ENCODE measurements around the gene MSLN. TPM values are rescaled to one million over a fixed set of nuclear protein-coding genes. Genes with fewer than 3 reads are reported as not detected.

The MSLN gene
- total and polyA plus RNA-seq, 9 of the 15 experiments (the other 6 are each of a cell fraction or from before 2014, with no cell fraction given) = not detected

DNA sequence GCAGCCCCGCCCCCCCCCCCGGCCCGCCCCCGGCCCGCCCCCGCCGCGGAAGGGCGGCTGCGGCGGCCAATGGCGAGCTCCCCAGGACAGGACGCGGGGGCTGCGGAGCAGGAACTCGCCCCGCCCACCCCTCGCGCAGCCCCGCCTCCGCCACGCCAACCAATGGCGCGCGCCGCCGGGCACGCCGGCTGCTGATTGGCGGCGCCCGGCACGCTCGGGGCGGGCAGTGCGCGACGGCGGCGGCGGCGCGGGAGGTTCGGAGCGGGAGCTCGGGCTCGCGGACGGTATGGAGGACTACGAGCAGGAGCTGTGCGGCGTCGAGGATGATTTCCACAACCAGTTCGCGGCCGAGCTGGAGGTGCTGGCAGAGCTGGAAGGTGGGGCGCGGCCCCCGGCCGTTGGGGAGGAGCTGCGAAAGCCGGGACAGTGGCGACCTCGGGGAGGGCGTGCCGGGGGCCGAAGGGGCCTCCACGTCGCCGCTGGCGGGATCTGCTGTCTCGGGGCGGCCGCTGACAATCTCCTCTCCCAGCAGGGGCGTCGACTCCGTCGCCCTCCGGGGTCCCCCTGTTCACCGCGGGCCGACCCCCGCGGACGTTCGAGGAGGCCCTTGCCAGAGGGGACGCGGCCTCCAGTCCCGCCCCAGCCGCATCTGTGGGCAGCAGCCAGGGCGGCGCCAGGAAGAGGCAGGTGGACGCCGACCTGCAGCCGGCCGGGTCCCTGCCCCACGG lies 28.0 kb downstream of the MSLN start, which contains the start of gene CHTF18 (continued):
- TF ChIP-seq, protein P1, sequence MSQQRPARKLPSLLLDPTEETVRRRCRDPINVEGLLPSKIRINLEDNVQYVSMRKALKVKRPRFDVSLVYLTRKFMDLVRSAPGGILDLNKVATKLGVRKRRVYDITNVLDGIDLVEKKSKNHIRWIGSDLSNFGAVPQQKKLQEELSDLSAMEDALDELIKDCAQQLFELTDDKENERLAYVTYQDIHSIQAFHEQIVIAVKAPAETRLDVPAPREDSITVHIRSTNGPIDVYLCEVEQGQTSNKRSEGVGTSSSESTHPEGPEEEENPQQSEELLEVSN (IDR thresholded peaks at IDR 0.05; ENCODE audit: borderline replicate concordance in 1 of 2, extremely low read depth in 1 of 2, insufficient read depth in 1 of 2, insufficient read length in 1 of 2, low read depth in 1 of 2, low read length in 1 of 2, poor library complexity in 1 of 2, severe bottlenecking in 1 of 2) = peak; percentile 78 to 89
- no peak for TF ChIP-seq SMARCA5 (IDR thresholded peaks at IDR 0.05)
- peak; percentile 68; the same call in 1 of the 2 replicates for TF ChIP-seq BCOR (IDR thresholded peaks at IDR 0.05)
- peak; percentile 70; the same call in 1 of the 2 replicates for TF ChIP-seq KDM2B (CRISPR knock-in tag; IDR thresholded peaks at IDR 0.05)
- TF ChIP-seq, protein P2, sequence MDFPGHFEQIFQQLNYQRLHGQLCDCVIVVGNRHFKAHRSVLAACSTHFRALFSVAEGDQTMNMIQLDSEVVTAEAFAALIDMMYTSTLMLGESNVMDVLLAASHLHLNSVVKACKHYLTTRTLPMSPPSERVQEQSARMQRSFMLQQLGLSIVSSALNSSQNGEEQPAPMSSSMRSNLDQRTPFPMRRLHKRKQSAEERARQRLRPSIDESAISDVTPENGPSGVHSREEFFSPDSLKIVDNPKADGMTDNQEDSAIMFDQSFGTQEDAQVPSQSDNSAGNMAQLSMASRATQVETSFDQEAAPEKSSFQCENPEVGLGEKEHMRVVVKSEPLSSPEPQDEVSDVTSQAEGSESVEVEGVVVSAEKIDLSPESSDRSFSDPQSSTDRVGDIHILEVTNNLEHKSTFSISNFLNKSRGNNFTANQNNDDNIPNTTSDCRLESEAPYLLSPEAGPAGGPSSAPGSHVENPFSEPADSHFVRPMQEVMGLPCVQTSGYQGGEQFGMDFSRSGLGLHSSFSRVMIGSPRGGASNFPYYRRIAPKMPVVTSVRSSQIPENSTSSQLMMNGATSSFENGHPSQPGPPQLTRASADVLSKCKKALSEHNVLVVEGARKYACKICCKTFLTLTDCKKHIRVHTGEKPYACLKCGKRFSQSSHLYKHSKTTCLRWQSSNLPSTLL (IDR thresholded peaks at IDR 0.05) = peak; percentile 99
- no peak for TF ChIP-seq ZNF212 (CRISPR knock-in tag; IDR thresholded peaks at IDR 0.05)
- TF ChIP-seq EGR1 (conservative IDR thresholded peaks at IDR 0.05) = peak; percentile 10; the same call in 1 of the 2 replicates
- TF ChIP-seq, protein P3, sequence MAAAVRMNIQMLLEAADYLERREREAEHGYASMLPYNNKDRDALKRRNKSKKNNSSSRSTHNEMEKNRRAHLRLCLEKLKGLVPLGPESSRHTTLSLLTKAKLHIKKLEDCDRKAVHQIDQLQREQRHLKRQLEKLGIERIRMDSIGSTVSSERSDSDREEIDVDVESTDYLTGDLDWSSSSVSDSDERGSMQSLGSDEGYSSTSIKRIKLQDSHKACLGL (CRISPR knock-in tag; IDR thresholded peaks at IDR 0.05; ENCODE audit: borderline replicate concordance, poor library complexity, severe bottlenecking) = peak; percentile 25
- TF ChIP-seq, protein P4, sequence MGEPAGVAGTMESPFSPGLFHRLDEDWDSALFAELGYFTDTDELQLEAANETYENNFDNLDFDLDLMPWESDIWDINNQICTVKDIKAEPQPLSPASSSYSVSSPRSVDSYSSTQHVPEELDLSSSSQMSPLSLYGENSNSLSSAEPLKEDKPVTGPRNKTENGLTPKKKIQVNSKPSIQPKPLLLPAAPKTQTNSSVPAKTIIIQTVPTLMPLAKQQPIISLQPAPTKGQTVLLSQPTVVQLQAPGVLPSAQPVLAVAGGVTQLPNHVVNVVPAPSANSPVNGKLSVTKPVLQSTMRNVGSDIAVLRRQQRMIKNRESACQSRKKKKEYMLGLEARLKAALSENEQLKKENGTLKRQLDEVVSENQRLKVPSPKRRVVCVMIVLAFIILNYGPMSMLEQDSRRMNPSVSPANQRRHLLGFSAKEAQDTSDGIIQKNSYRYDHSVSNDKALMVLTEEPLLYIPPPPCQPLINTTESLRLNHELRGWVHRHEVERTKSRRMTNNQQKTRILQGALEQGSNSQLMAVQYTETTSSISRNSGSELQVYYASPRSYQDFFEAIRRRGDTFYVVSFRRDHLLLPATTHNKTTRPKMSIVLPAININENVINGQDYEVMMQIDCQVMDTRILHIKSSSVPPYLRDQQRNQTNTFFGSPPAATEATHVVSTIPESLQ (CRISPR knock-in tag; IDR thresholded peaks at IDR 0.05) = 0 out of 2 replicates have a peak, but pooled peaks have one; percentile 17
- TF ChIP-seq ZFX (CRISPR knock-in tag; IDR thresholded peaks at IDR 0.05) = peak; percentile 73
- TF ChIP-seq, protein P5, sequence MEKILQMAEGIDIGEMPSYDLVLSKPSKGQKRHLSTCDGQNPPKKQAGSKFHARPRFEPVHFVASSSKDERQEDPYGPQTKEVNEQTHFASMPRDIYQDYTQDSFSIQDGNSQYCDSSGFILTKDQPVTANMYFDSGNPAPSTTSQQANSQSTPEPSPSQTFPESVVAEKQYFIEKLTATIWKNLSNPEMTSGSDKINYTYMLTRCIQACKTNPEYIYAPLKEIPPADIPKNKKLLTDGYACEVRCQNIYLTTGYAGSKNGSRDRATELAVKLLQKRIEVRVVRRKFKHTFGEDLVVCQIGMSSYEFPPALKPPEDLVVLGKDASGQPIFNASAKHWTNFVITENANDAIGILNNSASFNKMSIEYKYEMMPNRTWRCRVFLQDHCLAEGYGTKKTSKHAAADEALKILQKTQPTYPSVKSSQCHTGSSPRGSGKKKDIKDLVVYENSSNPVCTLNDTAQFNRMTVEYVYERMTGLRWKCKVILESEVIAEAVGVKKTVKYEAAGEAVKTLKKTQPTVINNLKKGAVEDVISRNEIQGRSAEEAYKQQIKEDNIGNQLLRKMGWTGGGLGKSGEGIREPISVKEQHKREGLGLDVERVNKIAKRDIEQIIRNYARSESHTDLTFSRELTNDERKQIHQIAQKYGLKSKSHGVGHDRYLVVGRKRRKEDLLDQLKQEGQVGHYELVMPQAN (IDR thresholded peaks at IDR 0.05; ENCODE audit: borderline replicate concordance) = peak; percentile 80
- TF ChIP-seq, protein P6, sequence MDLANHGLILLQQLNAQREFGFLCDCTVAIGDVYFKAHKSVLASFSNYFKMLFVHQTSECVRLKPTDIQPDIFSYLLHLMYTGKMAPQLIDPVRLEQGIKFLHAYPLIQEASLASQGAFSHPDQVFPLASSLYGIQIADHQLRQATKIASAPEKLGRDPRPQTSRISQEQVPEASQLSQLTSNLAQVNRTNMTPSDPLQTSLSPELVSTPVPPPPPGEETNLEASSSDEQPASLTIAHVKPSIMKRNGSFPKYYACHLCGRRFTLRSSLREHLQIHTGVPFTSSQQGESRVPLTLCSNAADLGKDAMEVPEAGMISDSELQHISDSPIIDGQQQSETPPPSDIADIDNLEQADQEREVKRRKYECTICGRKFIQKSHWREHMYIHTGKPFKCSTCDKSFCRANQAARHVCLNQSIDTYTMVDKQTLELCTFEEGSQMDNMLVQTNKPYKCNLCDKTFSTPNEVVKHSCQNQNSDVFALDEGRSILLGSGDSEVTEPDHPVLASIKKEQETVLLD (IDR thresholded peaks at IDR 0.05) = peak; percentile 73
- TF ChIP-seq ZNF354B (CRISPR knock-in tag; IDR thresholded peaks at IDR 0.05) = no peak
- TF ChIP-seq ZNF583 (CRISPR knock-in tag; IDR thresholded peaks at IDR 0.05) = no peak
- TF ChIP-seq RB1 (IDR thresholded peaks at IDR 0.05; ENCODE audit: low read depth) = peak; percentile 84
- peak; percentile 58; the same call in 1 of the 2 replicates for TF ChIP-seq SUPT5H (IDR thresholded peaks at IDR 0.05)
- no peak for TF ChIP-seq ETV1 (tag; conservative IDR thresholded peaks at IDR 0.05; ENCODE audit: low read depth)
- TF ChIP-seq ZNF324 (CRISPR knock-in tag; IDR thresholded peaks at IDR 0.05) = no peak
- peak; percentile 60 for TF ChIP-seq NEUROD1 (IDR thresholded peaks at IDR 0.05; ENCODE audit: borderline replicate concordance, low read depth, low read length, partially characterized antibody)
